Measurements from ENCODE around the gene ITPR2. TPM values are rescaled to one million over a fixed set of nuclear protein-coding genes. Genes with fewer than 3 reads are reported as not detected.

Gene ITPR2
- total RNA-seq, 1 experiment from 2014 or later: 26.0 TPM

GRCh38 chr12:26828280-26829073 is 4.5 kb downstream of the ITPR2 start:
- no TSS peak for BruUV-seq (replicated peaks)
- ChIA-PET POLR2A (ENCODE audit: unreplicated experiment) (interaction anchor here (0.6 kb wide), 1 partner anchor 11 kb away, joined by 4 read pairs; no protein-coding TSS in a partner anchor), CTCF (no interaction called here)
- Histone ChIP-seq H3K79me2 (ENCODE audit: low read depth) (peaks cover 25% of the 10 kb centered on the region), H3K4me3 (no peak overlapping the region), H3K9me3 (ENCODE audit: insufficient read depth, low read depth) (no peaks in the 10 kb centered on the region), H3K27ac (no peak overlapping the region), H3K4me1 (replicated peaks; ENCODE audit: insufficient read depth) (peaks cover 10% of the 10 kb centered on the region), H3K36me3 (ENCODE audit: low read depth) (no peaks in the 10 kb centered on the region), H2AFZ (no peak overlapping the region), H3K9me2 (ENCODE audit: insufficient read depth) (no peaks in the 10 kb centered on the region), H3F3A (ENCODE audit: insufficient read depth, low read depth) (peaks cover 9% of the 10 kb centered on the region; the same call in 1 of the 2 replicates), H3K4me2 (no peak overlapping the region), H4K20me1 (ENCODE audit: insufficient read depth) (no peaks in the 10 kb centered on the region), H3K27me3 (ENCODE audit: insufficient read depth, low read depth) (no peaks in the 10 kb centered on the region)
- intact Hi-C loops (cut with micrococcal nuclease; ENCODE audit: unreplicated experiment): no loop called here
- TF ChIP-seq EZH2 (IDR thresholded peaks at IDR 0.05; ENCODE audit: low read depth) (no peak), CTCF (conservative IDR thresholded peaks at IDR 0.05) (no peak)
- DNase-seq: no peak

- H3K79me2 ChIP-seq (ENCODE audit: low read depth): peaks cover 25% of the 10 kb centered on the region
- ChIA-PET CTCF (no interaction called here), POLR2A (ENCODE audit: unreplicated experiment) (no interaction called here)
- BruUV-seq (replicated peaks): no TSS peak
- H3K36me3 ChIP-seq (ENCODE audit: low read depth): no peaks in the 10 kb centered on the region
- peaks cover 15% of the 10 kb centered on the region for H3K4me1 ChIP-seq (replicated peaks; ENCODE audit: insufficient read depth)
- no peaks in the 10 kb centered on the region for H3F3A ChIP-seq (ENCODE audit: insufficient read depth, low read depth)
- no peak overlapping the region for H3K27ac ChIP-seq
- H3K4me2 ChIP-seq: no peak overlapping the region
- no peak overlapping the region for H2AFZ ChIP-seq
- no peaks in the 10 kb centered on the region for H3K9me3 ChIP-seq (ENCODE audit: insufficient read depth, low read depth)
- H3K4me3 ChIP-seq: no peak overlapping the region
- H4K20me1 ChIP-seq (ENCODE audit: insufficient read depth): no peaks in the 10 kb centered on the region
- H3K9me2 ChIP-seq (ENCODE audit: insufficient read depth): no peaks in the 10 kb centered on the region
- intact Hi-C loops (cut with micrococcal nuclease; ENCODE audit: unreplicated experiment): no loop called here
- H3K27me3 ChIP-seq (ENCODE audit: insufficient read depth, low read depth): no peaks in the 10 kb centered on the region
- TF ChIP-seq EZH2 (IDR thresholded peaks at IDR 0.05; ENCODE audit: low read depth): no peak
- TF ChIP-seq CTCF (conservative IDR thresholded peaks at IDR 0.05): no peak
- no peak for DNase-seq
These were observed 6.6 kb downstream of the ITPR2 start for GRCh38 chr12:26826437-26826836.

GRCh38 chr12:26825459-26826016 is 7.5 kb downstream of the ITPR2 start:
- no peaks in the 10 kb centered on the region for H3K9me2 ChIP-seq (ENCODE audit: insufficient read depth)

More at GRCh38 chr12:26825459-26826016, 7.5 kb downstream of the ITPR2 start:
- ChIA-PET CTCF (no interaction called here), POLR2A (ENCODE audit: unreplicated experiment) (interaction anchor here (0.6 kb wide), 1 partner anchor 631 kb away, joined by 6 read pairs; no protein-coding TSS in a partner anchor)
- no peaks in the 10 kb centered on the region for H3K27me3 ChIP-seq (ENCODE audit: insufficient read depth, low read depth)
- BruUV-seq (replicated peaks): no TSS peak
- H3K27ac ChIP-seq: no peak overlapping the region
- no peaks in the 10 kb centered on the region for H4K20me1 ChIP-seq (ENCODE audit: insufficient read depth)
- no peak overlapping the region for H3K4me2 ChIP-seq
- DNase-seq: no peak
- peaks cover 6% of the 10 kb centered on the region for H3K4me1 ChIP-seq (replicated peaks; ENCODE audit: insufficient read depth)
- H3K36me3 ChIP-seq (ENCODE audit: low read depth): no peaks in the 10 kb centered on the region
- H3K4me3 ChIP-seq: no peak overlapping the region
- no peaks in the 10 kb centered on the region for H3K9me3 ChIP-seq (ENCODE audit: insufficient read depth, low read depth)
- no peak overlapping the region for H2AFZ ChIP-seq
- H3F3A ChIP-seq (ENCODE audit: insufficient read depth, low read depth): no peaks in the 10 kb centered on the region
- TF ChIP-seq EZH2 (IDR thresholded peaks at IDR 0.05; ENCODE audit: low read depth): no peak
- TF ChIP-seq CTCF (conservative IDR thresholded peaks at IDR 0.05): no peak
- intact Hi-C loops (cut with micrococcal nuclease; ENCODE audit: unreplicated experiment): no loop called here
- peaks cover 17% of the 10 kb centered on the region; the same call in 1 of the 2 replicates for H3K79me2 ChIP-seq (ENCODE audit: low read depth)

All from PC-9 (cell line).